WERI-Rb-1 (cell line): ENCODE data around the gene CCDC85C.

Experiments used
- DNase-seq: peaks from one replicate; pipeline ENCODE4 v3.0.0-alpha.2; 2020
- H3K27ac ChIP-seq: fragments of 250-450 bp; sonication (Bioruptor Pico); 2 replicates; pipeline ENCODE4 v1.5.1; 2020; ENCODE audit warnings: mild to moderate bottlenecking, moderate library complexity
- H3K27me3 ChIP-seq: fragments of 250-450 bp; sonication (Bioruptor Pico); 2 replicates; pipeline ENCODE4 v1.5.1; 2021; ENCODE audit warnings: mild to moderate bottlenecking, low read depth, moderate library complexity; ENCODE audit not compliant: insufficient read depth, severe bottlenecking
- H3K36me3 ChIP-seq: fragments of 250-450 bp; sonication (Bioruptor Pico); 2 replicates; pipeline ENCODE4 v1.5.1; 2020; ENCODE audit warnings: mild to moderate bottlenecking, moderate library complexity
- H3K4me3 ChIP-seq: 2 replicates; pipeline ENCODE4 v1.5.1; 2011; ENCODE audit warnings: low read depth, mild to moderate bottlenecking, control low read depth, low read length
- H3K9me3 ChIP-seq: fragments of 250-450 bp; sonication (Bioruptor Pico); 2 replicates; pipeline ENCODE4 v1.5.1; 2021; ENCODE audit warnings: mild to moderate bottlenecking, moderate library complexity; ENCODE audit not compliant: severe bottlenecking
- TF ChIP-seq, protein P1 (sequence below): IDR thresholded peaks from 2 replicates; pipeline ENCODE4 v1.5.1; 2011; ENCODE audit warnings: low read depth, mild to moderate bottlenecking, control low read depth, inconsistent platforms, low read length

CCDC85C gene

DNA sequence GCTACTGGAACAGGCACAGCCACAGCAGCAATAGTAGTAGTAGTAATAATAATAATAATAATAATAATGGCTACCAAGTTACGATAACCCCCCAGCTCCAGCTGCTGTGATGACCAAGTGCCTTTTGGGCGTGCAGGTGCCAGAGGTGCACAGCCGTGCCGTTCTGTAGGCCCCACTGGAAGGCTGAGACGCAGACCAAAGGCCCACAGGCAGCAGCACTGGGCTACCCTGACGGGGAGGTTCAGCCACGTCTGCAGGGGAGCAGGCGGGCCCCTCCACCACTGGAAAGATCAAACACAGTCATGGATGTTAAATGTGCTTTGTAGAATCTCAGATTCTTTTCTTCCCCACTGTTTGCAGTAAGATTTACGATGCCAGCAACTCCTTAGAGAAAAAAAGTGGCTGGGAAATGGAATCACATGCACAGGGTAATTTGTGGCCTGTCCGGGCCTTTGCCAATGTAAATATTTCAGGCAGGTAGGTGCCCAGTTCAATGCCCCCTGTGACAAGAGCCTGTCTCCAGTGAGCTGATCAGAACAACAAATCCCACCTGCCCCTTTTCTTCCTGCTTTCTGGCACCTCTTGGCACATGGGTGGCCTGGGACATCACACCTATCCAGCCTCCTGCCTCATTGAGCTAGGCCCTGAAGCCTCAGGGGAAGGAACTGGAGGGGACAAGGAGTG, 32.6 kb downstream of the CCDC85C start:
- peaks cover 20% of the 10 kb centered on the region for H3K36me3 ChIP-seq
- no peak overlapping the region for H3K4me3 ChIP-seq
- peak overlapping the region; percentile 96 for H3K27ac ChIP-seq
- no peak for DNase-seq
- H3K27me3 ChIP-seq: no peaks in the 10 kb centered on the region
- no peaks in the 10 kb centered on the region for H3K9me3 ChIP-seq
- TF ChIP-seq, protein P1, sequence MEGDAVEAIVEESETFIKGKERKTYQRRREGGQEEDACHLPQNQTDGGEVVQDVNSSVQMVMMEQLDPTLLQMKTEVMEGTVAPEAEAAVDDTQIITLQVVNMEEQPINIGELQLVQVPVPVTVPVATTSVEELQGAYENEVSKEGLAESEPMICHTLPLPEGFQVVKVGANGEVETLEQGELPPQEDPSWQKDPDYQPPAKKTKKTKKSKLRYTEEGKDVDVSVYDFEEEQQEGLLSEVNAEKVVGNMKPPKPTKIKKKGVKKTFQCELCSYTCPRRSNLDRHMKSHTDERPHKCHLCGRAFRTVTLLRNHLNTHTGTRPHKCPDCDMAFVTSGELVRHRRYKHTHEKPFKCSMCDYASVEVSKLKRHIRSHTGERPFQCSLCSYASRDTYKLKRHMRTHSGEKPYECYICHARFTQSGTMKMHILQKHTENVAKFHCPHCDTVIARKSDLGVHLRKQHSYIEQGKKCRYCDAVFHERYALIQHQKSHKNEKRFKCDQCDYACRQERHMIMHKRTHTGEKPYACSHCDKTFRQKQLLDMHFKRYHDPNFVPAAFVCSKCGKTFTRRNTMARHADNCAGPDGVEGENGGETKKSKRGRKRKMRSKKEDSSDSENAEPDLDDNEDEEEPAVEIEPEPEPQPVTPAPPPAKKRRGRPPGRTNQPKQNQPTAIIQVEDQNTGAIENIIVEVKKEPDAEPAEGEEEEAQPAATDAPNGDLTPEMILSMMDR: no peak

DNA sequence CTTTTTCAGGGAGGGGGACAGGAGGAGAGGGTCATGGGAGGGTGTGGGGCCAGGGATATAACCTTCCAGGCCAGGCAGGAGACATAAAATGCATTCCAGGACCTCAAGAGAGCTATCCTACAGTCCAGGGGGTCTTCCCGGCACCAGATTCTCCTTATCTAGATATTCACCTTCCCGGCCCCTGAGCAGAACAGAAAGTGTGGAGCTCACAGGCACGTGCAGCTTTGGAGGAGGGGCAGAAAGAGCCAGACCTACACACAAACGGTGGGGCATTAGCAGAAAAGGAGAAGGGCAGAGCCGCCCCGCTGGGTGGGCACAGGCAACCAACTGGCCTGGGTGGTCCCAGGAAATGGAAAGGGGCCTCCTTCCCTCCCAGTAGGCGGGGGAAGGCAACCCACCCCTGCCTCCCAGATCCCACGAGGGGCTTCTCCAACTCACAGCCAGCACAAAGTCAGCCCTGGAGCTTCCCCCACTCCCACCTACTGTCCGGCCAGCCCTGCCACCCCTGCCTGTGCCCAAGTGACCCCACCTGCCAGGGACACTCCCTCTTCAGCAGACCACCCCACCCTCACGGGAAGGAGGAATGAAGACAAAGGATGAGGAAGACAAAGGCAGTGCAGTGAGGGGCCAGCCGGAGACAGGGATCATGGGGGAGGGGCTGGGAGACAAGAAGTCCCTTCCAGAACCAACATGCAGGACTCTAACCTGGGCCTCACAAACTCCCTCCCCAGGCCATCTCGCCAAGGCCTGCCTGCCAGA, 33.3 kb downstream of the CCDC85C start:
- no peaks in the 10 kb centered on the region for H3K27me3 ChIP-seq
- H3K36me3 ChIP-seq: peaks cover 20% of the 10 kb centered on the region
- no peak for DNase-seq
- no peak overlapping the region for H3K4me3 ChIP-seq
- TF ChIP-seq, protein P1: no peak
- no peaks in the 10 kb centered on the region for H3K9me3 ChIP-seq
- H3K27ac ChIP-seq: peak overlapping the region; percentile 96

DNA sequence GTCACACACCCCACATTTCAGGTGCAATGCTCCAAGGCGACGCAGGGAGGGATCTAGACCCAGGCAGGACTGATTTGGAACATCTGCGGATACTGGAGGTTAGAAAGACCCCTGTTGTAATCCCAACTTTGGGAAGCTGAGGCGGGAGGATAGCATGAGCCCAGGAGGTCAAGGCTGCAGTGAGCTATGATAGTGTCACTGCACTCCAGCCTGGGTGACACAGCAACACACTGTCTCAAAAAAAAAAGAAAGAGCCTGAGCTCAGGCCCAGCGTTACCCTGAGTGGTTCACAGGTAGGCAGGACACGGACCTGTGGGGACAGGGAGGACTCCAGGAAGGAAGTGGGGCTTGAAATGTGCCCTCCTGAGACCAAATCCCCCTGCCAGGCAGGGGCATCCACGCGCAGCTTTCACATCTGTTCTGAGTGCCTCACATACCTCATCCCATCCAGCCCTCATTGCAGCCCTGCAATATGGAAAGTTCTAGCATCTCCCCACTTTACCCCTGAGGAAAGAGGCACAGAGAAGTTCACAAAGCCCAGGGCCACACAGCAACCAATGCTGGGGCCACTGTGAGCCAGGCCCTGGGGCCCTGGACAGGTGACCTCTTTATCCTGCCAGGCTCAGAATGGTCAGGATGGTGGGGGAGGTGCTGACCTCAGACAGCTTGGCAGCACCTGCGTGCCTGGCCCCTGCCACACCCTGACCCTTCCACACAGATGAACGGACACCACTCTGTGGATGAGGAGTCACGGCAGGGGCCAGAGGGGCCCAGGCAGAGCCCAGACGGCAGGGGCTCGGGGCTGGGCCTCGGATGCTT, 34.1 kb downstream of the CCDC85C start:
- Histone ChIP-seq H3K27ac (peak overlapping the region; percentile 96), H3K4me3 (no peak overlapping the region), H3K9me3 (no peaks in the 10 kb centered on the region), H3K27me3 (no peaks in the 10 kb centered on the region), H3K36me3 (peaks cover 17% of the 10 kb centered on the region)
- DNase-seq: no peak
- TF ChIP-seq, protein P1: no peak

DNA sequence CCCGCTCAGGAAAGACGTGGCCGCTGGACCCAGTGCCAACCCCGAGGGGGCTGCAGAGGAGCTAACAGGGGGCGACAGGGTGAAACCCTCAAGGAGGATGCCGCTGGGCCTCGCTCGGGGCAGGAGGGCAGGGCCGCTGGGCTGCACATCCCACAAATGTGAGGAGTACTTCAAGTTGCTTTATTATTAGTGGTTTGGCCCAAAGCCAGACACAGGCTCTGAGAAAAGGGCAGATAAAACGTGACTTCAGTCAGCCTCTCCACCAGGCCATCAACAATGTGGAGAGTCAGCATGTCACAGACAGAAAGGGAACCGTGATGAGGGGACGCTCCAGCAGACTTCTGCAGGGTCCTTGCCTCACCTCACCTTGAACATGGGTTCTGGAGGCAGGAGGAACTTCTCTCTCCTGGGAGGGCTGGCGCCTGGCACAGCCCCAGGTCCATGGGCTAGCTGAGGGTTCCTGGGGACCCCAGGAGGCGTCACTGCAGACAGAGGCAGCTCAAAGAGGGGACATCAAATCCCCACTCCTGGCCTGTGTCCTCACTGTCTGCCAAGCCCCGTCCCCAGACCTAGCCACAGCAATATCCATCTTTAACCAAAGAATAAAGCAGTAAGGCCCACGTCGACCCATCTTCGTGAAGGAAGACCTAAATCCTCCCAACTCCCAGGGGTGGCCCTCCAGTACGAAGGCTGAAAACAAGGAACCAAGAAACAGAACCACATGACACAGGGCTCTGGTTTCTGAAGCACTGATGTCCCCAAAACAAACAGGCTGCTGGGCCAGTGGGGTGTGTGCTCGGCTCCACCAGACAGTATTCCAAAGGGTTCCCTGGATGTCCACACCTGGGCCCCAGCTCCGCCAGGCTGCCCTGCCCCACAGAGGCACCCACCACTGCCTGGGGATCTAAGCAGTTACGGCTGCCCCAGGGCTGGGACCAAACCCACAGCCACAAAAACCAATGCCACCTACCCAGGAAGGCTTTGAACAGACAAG, 35.1 kb downstream of the CCDC85C start:
- Histone ChIP-seq H3K9me3 (no peaks in the 10 kb centered on the region), H3K27ac (peak overlapping the region; percentile 66), H3K36me3 (peaks cover 12% of the 10 kb centered on the region), H3K27me3 (no peaks in the 10 kb centered on the region), H3K4me3 (no peak overlapping the region)
- TF ChIP-seq, protein P1: no peak
- no peak for DNase-seq
